Measurements from ENCODE around the gene SPATA3.

- TF ChIP-seq CTCF (IDR thresholded peaks at IDR 0.05) (no peak), POLR2A (IDR thresholded peaks at IDR 0.05) (no peak)
These were observed 51.5 kb downstream of the SPATA3 start for GRCh38 chr2:231047274-231047922.
